Measurements from ENCODE around the gene MAP4K3. TPM values are rescaled to one million over a fixed set of nuclear protein-coding genes. Genes with fewer than 3 reads are reported as not detected.

Gene MAP4K3
- total RNA-seq, 1 donor from 2014 or later, result 59.2 TPM

- DNase-seq, result no peak
These were observed 5.9 kb upstream of the MAP4K3 start for GRCh38 chr2:39443009-39443408.

GRCh38 chr2:39437522-39438296, 624 bp upstream of the MAP4K3 start:
- peak; percentile 18 for DNase-seq

- no peak for DNase-seq
These were observed 1.1 kb downstream of the MAP4K3 start for GRCh38 chr2:39435741-39436591.

- DNase-seq, result no peak
These were observed 1.9 kb downstream of the MAP4K3 start for GRCh38 chr2:39435234-39435633.

- no peak for DNase-seq
These were observed 2.7 kb downstream of the MAP4K3 start for GRCh38 chr2:39434233-39434897.

GRCh38 chr2:39433586-39434195, 3.4 kb downstream of the MAP4K3 start:
- DNase-seq, result no peak

GRCh38 chr2:39432701-39433100, 4.4 kb downstream of the MAP4K3 start:
- no peak for DNase-seq

- no peak for DNase-seq
These were observed 5.3 kb downstream of the MAP4K3 start for GRCh38 chr2:39431592-39432316.

GRCh38 chr2:39429746-39430145, 7.3 kb downstream of the MAP4K3 start:
- DNase-seq, result no peak

- DNase-seq, result no peak
These were observed 12.1 kb downstream of the MAP4K3 start for GRCh38 chr2:39424951-39425350.

- no peak for DNase-seq
These were observed 14.4 kb downstream of the MAP4K3 start for GRCh38 chr2:39422700-39423099.

- DNase-seq, result no peak
These were observed 15.7 kb downstream of the MAP4K3 start for GRCh38 chr2:39421354-39421753.

- DNase-seq, result no peak
These were observed 17.5 kb downstream of the MAP4K3 start for GRCh38 chr2:39419282-39420223.

GRCh38 chr2:39418491-39418890, 18.6 kb downstream of the MAP4K3 start:
- DNase-seq, result no peak

GRCh38 chr2:39416140-39416539, 20.9 kb downstream of the MAP4K3 start:
- peak; percentile 25 for DNase-seq

- no peak for DNase-seq
These were observed 23.9 kb downstream of the MAP4K3 start for GRCh38 chr2:39413063-39413737.

GRCh38 chr2:39411181-39411944, 25.7 kb downstream of the MAP4K3 start:
- DNase-seq, result peak; percentile 26

- DNase-seq, result no peak
These were observed 27.2 kb downstream of the MAP4K3 start for GRCh38 chr2:39409697-39410389.

All from skin of body (tissue), 2 donors.